IMR-90 (cell line): ENCODE measurements around the gene ADAMTSL5.

Experiments used
- CEBPB ChIP-seq: IDR thresholded peaks from 2 replicates; pipeline ENCODE4 v1.6.1; 2012; ENCODE audit warnings: low read depth, low read length, improper control_type of control experiment
- CHD1 ChIP-seq: IDR thresholded peaks from 2 replicates; pipeline ENCODE4 v1.6.1; 2012; ENCODE audit warnings: low read depth, low read length, improper control_type of control experiment
- CTCF ChIP-seq: conservative IDR thresholded peaks from 2 replicates; pipeline ENCODE4 v1.5.1; 2012; ENCODE audit warnings: mild to moderate bottlenecking, low read depth, low read length, improper control_type of control experiment
- MXI1 ChIP-seq: IDR thresholded peaks from 2 replicates; pipeline ENCODE4 v1.6.1; 2012; ENCODE audit warnings: low read depth, mild to moderate bottlenecking, low read length, moderate library complexity, borderline replicate concordance
- POLR2A ChIP-seq: IDR thresholded peaks from 2 replicates; pipeline ENCODE4 v1.6.1; 2012; ENCODE audit warnings: mild to moderate bottlenecking, low read depth, low read length
- RAD21 ChIP-seq: IDR thresholded peaks from 2 replicates; pipeline ENCODE4 v1.6.1; 2012; ENCODE audit warnings: low read length, improper control_type of control experiment
- RCOR1 ChIP-seq: IDR thresholded peaks from 2 replicates; pipeline ENCODE4 v1.6.1; 2012; ENCODE audit warnings: mild to moderate bottlenecking, low read length, improper control_type of control experiment; ENCODE audit not compliant: insufficient replicate concordance
- RFX5 ChIP-seq: IDR thresholded peaks from 2 replicates; pipeline ENCODE4 v1.8.0; 2012; ENCODE audit warnings: low read depth, mild to moderate bottlenecking, low read length, moderate library complexity

- TF ChIP-seq CTCF: no peak
- no peak for TF ChIP-seq CEBPB
- TF ChIP-seq POLR2A: no peak
- no peak for TF ChIP-seq RFX5
- no peak for TF ChIP-seq MXI1
- TF ChIP-seq RAD21: no peak
- TF ChIP-seq RCOR1: no peak
- TF ChIP-seq CHD1: no peak
These were observed 27.6 kb upstream of the ADAMTSL5 start for GRCh38 chr19:1540365-1540925.
